Left ventricle myocardium superior (tissue), 1 donor: ENCODE results near the gene OR13C2. TPM values are rescaled to one million over a fixed set of nuclear protein-coding genes. Genes with fewer than 3 reads are reported as not detected.

Experiments used
- ATAC-seq: fragments of 200-7000 bp; cut with Tn5 transposase; one replicate; pipeline ENCODE4 v1.9.1; 2020; ENCODE audit warnings: mild to moderate bottlenecking, moderate library complexity
- DNase-seq: peaks from one replicate; pipeline ENCODE4 v3.0.0-alpha.2; 2020
- intact Hi-C: fragments of 100-400 bp; cut with micrococcal nuclease; formaldehyde crosslinking; loops from one replicate; pipeline ENCODE4 v1.11.0; 2022
- total RNA-seq: library from RNA; stranded (reverse); fragmentation: NEBNext Ultra II Directional; extraction: Animal tissue kit (Norgen Biotek cat#: 25700); gene quantifications from one replicate; pipeline ENCODE4 v1.2.1, GENCODE V29; 2021
- donor health status: DM: no; HTN: yes; CAD: no; lungs with severe emphysema.

The OR13C2 gene
- total RNA-seq, 1 donor from 2014 or later: not detected

GRCh38 chr9:104556830-104557634 is 48.4 kb downstream of the OR13C2 start:
- no peak for DNase-seq
- intact Hi-C loops: no loop called here
- ATAC-seq: no peak

- ATAC-seq (no peak), DNase-seq (no peak)
- intact Hi-C loops: no loop called here
Measured at GRCh38 chr9:104555521-104555920, 49.9 kb downstream of the OR13C2 start.

Other genes starting within 250 kb of the OR13C2 start
- not detected for gene OR13F1, start 101.4 kb downstream of the OR13C2 start, total RNA-seq
- not detected for gene OR13C4, start 78.4 kb downstream of the OR13C2 start, total RNA-seq
- gene OR13C3, start 68.8 kb downstream of the OR13C2 start, total RNA-seq: not detected
- not detected for gene OR13C8, start 36.5 kb downstream of the OR13C2 start, total RNA-seq
- gene OR13C5, start 6.2 kb downstream of the OR13C2 start, total RNA-seq: not detected
- gene OR13C9, start 12.6 kb upstream of the OR13C2 start, total RNA-seq: not detected
- not detected for gene OR13D1, start 88.9 kb upstream of the OR13C2 start, total RNA-seq
- 17.3 TPM for gene NIPSNAP3A, start 142.1 kb upstream of the OR13C2 start, total RNA-seq
- gene NIPSNAP3B, start 158.5 kb upstream of the OR13C2 start, total RNA-seq: 35.2 TPM